Activated naive CD4-positive, alpha-beta T cell treated with anti-CD3 and anti-CD28 coated beads, Interleukin-2, amount 50 U/mL, for 24 hours (primary cell): ENCODE results near the gene KIF2C.
"Not testable (repeated sequence)": the region's sequence is repeated elsewhere in the genome, so short reads cannot be mapped to it uniquely, and the experiment has no call there.

Source experiments
- H3K27ac Mint-ChIP-seq: one replicate; pipeline ENCODE4 v1.8.0; 2021; ENCODE audit warnings: mild to moderate bottlenecking, mixed read lengths
- H3K27me3 Mint-ChIP-seq: one replicate; pipeline ENCODE4 v1.8.0; 2021; ENCODE audit warnings: mixed read lengths
- H3K36me3 Mint-ChIP-seq: one replicate; pipeline ENCODE4 v1.8.0; 2021; ENCODE audit warnings: mixed read lengths
- H3K4me1 Mint-ChIP-seq: one replicate; pipeline ENCODE4 v1.8.0; 2021; ENCODE audit warnings: mixed read lengths
- H3K4me3 Mint-ChIP-seq: one replicate; pipeline ENCODE4 v1.8.0; 2021; ENCODE audit warnings: mild to moderate bottlenecking, mixed read lengths
- H3K9me3 Mint-ChIP-seq: one replicate; pipeline ENCODE4 v1.8.0; 2021; ENCODE audit warnings: mixed read lengths

The KIF2C gene

DNA sequence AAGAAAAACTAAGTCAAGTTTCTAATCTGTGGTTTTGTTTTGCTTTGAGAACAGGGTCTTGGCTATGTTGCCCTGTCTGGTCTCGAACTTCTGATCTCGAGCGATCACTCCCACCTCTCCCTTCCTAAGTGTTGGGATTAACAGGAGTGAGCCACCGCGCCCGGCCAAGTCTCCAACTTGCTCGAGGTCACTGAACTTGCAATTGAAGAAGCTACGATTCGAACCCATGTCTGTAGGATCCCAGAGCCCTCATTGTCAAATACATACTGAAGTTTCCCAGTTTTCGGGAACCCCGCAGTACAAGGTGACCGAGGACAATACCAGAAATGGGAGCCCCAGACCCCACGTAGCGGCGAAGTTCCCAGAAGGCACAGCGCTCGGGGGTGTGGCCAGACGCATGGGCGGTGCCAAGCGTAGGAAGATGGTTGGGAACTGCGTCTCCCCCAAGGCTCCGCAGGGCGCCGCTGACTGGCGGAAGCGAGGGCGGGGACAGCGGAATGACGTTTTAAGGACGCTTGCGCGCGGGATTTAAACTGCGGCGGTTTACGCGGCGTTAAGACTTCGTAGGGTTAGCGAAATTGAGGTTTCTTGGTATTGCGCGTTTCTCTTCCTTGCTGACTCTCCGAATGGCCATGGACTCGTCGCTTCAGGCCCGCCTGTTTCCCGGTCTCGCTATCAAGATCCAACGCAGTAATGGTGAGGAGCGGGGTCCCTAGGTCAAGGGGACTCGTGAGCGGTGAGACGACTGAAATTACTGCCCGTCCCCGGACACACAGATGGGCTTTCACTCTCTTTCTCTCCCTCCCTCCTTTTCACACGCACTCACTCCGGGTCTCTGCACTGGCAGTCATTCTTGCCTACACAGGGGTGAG, at the start of gene KIF2C:
Gene KIF2C (plus strand): TSS at position 531 of the 872 bp plus-strand sequence. CDS start 96 bp downstream, at position 627.
- H3K4me3 Mint-ChIP-seq: peak within 1 kb of the TSS; percentile 94
- H3K4me1 Mint-ChIP-seq: peaks cover 18% of the 10 kb centered on the region
- H3K9me3 Mint-ChIP-seq: no peaks in the 10 kb centered on the region
- no peaks in the 10 kb centered on the region for H3K27me3 Mint-ChIP-seq
- H3K36me3 Mint-ChIP-seq: no peaks in the 10 kb centered on the region
- H3K27ac Mint-ChIP-seq: peak within 1 kb of the TSS; percentile 92

DNA sequence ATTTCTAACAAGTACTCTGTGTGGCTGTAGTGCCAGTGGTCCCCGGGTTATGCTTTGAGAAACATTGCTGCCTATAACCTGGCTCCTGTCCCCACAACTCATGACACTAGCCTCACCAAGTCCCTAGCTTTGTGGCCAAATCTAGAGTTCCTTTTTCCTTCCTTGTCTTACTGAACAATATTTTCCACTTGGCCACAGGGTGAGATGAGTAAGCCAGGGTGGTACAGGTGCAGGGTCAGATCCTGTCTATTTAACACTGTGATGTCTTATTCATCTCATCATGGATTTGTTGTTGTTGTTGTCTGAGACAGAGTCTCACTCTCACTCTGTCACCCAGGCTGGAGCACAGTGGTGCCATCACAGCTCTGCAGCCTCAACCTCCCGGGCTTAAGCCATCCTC, 46.5 kb upstream of the KIF2C start:
- no peaks in the 10 kb centered on the region for H3K9me3 Mint-ChIP-seq
- H3K36me3 Mint-ChIP-seq: peaks cover 2% of the 10 kb centered on the region
- H3K27ac Mint-ChIP-seq: no peak overlapping the region
- no peaks in the 10 kb centered on the region for H3K27me3 Mint-ChIP-seq
- H3K4me1 Mint-ChIP-seq: peaks cover 28% of the 10 kb centered on the region
- no peak overlapping the region for H3K4me3 Mint-ChIP-seq

DNA sequence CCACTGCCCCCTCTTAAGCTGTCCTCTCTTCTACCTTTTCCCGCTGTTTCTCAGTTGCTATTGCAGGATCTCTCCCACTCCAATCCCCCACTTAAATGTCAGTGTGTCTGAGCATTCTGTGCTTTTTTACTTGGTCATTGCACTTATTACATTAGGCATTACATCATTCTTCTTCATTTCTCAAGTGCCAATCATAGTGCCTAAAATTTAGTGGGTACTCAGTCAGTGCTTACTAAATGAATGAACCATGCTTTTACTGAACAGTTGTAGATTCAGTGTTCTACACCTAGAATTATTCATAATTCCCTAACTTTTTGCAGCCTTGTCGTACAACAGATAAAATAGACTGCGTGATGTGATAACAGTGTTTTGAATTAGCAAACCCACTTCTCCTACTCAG, 45.7 kb upstream of the KIF2C start:
- no peaks in the 10 kb centered on the region for H3K9me3 Mint-ChIP-seq
- H3K4me1 Mint-ChIP-seq: peaks cover 28% of the 10 kb centered on the region
- no peak overlapping the region for H3K4me3 Mint-ChIP-seq
- peaks cover 2% of the 10 kb centered on the region for H3K36me3 Mint-ChIP-seq
- H3K27me3 Mint-ChIP-seq: no peaks in the 10 kb centered on the region
- H3K27ac Mint-ChIP-seq: no peak overlapping the region

DNA sequence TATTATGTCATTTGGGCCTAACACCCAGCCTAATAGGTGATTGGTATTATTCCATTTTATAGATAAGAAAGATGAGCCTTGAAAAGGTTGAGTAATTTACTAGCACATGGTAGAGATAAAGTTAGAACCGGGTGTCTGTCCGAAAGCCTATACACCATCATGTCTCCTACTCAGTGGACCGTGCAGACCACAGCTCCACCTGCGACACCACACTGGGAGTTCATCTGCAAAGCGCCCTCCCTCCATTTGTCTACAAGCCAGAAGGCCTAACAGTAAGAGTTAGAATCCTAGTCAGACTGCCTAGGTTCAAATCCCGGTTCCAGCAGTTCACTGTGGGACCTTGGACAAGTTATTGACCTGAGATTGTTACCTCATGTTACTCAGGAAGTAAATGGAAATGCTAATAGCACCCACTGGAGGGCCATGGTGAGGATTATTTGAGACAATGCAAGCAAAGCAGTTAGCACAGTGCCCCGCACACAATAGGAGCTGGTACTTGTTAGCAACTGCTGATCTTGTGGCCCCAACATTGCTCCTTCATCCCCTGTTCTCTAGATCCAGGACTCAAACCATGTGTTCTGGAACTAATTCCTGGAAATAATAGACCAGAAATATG, 44.7 kb upstream of the KIF2C start:
- no peak overlapping the region for H3K4me3 Mint-ChIP-seq
- H3K27ac Mint-ChIP-seq: peak overlapping the region; percentile 23
- peaks cover 28% of the 10 kb centered on the region for H3K4me1 Mint-ChIP-seq
- H3K27me3 Mint-ChIP-seq: no peaks in the 10 kb centered on the region
- peaks cover 2% of the 10 kb centered on the region for H3K36me3 Mint-ChIP-seq
- H3K9me3 Mint-ChIP-seq: no peaks in the 10 kb centered on the region

DNA sequence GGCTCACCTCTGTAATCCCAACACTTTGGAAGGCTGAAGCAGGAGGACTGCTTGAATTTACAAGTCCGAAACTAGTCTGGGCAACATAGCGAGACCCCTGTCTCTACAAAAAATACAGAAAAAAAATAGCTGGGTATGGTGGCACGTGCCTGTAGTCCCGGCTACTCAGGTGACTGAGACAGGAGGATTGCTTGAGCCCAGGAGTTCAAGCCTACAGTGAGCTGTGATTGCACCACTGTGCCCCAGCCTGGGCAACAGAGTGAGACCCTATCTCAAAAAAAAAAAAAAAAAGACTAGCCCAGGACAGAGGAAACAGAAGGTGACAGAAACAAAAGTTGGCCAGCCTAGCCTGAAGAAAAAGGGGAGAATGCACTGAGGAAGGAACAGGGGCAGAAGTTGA, 44.0 kb upstream of the KIF2C start:
- no peaks in the 10 kb centered on the region for H3K9me3 Mint-ChIP-seq
- H3K4me1 Mint-ChIP-seq: peaks cover 28% of the 10 kb centered on the region
- no peak overlapping the region for H3K27ac Mint-ChIP-seq
- peaks cover 2% of the 10 kb centered on the region for H3K36me3 Mint-ChIP-seq
- H3K27me3 Mint-ChIP-seq: no peaks in the 10 kb centered on the region
- no peak overlapping the region for H3K4me3 Mint-ChIP-seq

DNA sequence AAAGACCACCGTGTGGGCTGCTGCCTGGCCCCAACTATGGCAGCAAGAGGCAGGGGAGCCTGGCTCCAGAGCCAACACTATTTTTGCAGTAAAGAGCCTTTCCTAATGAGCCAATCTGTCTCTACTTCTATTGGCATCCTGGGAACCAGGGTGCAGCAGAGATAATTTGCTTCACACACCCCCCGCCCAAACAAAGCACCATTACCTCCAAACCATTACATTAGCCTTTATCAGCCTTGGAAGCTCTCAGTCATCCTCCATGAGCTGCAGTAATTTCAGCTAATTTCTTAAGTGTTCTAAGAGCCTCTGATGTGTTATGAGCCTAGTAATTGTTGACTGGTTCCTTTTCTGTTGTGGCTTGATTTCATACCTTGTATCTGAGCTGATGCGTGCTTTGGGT, 43.5 kb upstream of the KIF2C start:
- Mint-ChIP-seq H3K36me3 (peaks cover 2% of the 10 kb centered on the region), H3K27ac (no peak overlapping the region), H3K4me3 (no peak overlapping the region), H3K9me3 (no peaks in the 10 kb centered on the region), H3K4me1 (peaks cover 28% of the 10 kb centered on the region), H3K27me3 (no peaks in the 10 kb centered on the region)

DNA sequence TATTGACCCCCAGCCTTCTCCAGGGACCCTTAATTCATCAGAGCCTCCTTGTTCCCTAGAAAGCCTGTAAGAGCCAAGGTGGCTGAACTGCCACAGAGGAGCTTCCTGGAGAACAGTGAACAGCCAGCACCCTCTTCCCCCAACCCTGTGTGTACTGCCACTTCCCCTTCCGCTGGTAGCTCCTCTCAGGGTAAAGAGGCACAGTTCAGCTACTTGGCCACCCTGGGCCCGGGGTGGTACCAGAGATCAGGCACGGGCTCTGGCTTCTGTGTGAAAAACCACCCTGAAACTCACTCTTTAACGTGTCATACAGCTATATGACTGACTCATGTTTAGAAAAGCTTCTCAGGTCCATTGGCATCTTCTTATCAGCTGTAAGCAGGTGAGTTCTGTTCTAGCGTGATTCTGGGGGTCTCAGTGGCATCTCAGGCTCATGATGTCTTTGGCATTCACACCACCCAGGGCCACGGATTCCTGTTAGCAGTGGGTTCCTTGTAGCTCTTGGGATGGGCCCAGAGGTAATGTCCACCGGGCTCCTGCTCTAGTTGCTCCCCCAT, 42.8 kb upstream of the KIF2C start:
- Mint-ChIP-seq H3K27me3 (no peaks in the 10 kb centered on the region), H3K9me3 (no peaks in the 10 kb centered on the region), H3K4me1 (peaks cover 28% of the 10 kb centered on the region), H3K36me3 (no peaks in the 10 kb centered on the region), H3K27ac (peak overlapping the region; percentile 95), H3K4me3 (peak overlapping the region; percentile 71)

DNA sequence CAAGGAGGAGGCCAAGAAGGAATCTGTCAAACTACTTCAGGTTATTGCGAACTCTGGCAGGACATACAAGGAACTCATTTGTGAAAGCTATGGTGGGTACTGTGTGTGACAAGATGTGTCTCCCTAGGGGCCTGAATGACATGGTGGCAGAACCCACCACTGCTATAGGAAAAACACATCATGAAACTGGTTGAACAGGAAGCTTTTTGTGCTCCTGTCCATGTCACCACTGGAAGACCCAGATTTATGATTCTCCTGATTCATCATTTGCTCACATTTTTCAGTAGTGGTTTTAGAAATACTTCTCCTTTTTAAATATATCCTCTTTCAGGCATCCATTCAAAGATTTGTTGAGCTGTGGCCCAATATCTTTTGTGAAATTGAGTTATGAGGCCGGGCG, 41.5 kb upstream of the KIF2C start:
- Mint-ChIP-seq H3K9me3 (no peaks in the 10 kb centered on the region), H3K4me1 (peaks cover 26% of the 10 kb centered on the region), H3K27ac (no peak overlapping the region), H3K27me3 (no peaks in the 10 kb centered on the region), H3K36me3 (no peaks in the 10 kb centered on the region), H3K4me3 (no peak overlapping the region)

DNA sequence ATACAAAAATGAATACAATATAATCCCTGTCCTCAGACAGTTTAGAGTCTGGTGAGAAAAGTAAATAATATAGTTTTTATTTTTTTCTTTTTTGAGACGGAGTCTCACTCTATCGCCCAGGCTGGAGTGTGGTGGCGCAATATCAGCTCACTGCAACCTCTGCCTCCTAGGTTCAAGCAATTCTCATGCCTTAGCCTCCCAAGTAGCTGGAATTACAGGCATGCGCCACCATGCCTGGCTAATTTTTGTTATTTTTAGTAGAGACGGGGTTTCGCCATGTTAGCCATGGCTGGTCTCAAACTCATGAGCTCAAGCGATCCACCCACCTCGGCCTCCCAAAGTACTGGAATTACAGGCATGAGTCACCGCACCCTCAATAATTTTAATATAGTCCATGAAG, 40.3 kb upstream of the KIF2C start:
- H3K4me1 Mint-ChIP-seq: peaks cover 24% of the 10 kb centered on the region
- not testable (repeated sequence) for H3K27me3 Mint-ChIP-seq, H3K27ac Mint-ChIP-seq, H3K4me3 Mint-ChIP-seq, H3K36me3 Mint-ChIP-seq, H3K9me3 Mint-ChIP-seq

DNA sequence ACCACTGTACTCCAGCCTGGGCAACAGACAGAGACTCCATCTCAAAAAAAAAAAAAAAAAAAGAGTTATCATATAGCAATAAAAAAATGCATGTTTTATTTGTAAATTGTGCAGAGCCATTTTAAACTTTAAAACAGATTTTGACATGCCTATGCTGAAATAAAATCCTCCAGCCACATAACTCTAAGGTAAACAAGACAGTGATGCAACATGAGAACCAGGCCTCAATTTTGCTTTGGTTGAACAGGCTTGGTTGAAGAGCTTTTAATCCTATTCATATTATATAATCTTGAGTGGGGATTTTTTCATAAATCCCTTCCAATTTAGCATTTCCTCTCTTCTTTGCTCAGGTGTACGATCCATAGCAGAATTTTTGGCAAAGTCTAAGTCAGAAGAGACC, 39.1 kb upstream of the KIF2C start:
- H3K4me1 Mint-ChIP-seq: peaks cover 20% of the 10 kb centered on the region
- no peaks in the 10 kb centered on the region for H3K27me3 Mint-ChIP-seq
- H3K27ac Mint-ChIP-seq: no peak overlapping the region

DNA sequence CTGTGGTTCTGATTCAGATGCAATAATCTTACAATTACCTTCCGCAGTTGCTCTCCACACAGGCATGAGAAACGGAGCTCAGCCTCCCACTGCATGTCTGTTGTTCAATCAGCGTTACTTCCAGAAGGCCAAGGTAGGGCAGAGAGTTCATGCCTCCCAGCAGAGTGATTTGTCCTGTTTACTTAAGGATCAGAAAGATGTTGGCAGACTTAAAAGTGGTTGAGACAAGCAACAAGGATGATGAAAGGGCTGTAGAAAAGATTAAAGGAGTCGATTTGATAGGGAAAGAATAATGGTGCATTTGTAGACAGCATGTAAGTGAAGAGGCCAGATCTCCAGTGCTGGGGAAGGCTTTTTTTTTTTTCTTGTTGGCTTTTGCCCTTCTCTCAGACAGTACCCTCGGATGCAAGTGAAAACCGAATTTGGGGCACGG, 38.5 kb upstream of the KIF2C start:
- Mint-ChIP-seq H3K36me3 (no peaks in the 10 kb centered on the region), H3K4me3 (no peak overlapping the region), H3K9me3 (no peaks in the 10 kb centered on the region), H3K4me1 (peaks cover 15% of the 10 kb centered on the region), H3K27ac (no peak overlapping the region), H3K27me3 (no peaks in the 10 kb centered on the region)

More for the DNA sequence above, 39.1 kb upstream of the KIF2C start:
- no peaks in the 10 kb centered on the region for H3K9me3 Mint-ChIP-seq
- H3K4me3 Mint-ChIP-seq: no peak overlapping the region
- H3K36me3 Mint-ChIP-seq: no peaks in the 10 kb centered on the region

DNA sequence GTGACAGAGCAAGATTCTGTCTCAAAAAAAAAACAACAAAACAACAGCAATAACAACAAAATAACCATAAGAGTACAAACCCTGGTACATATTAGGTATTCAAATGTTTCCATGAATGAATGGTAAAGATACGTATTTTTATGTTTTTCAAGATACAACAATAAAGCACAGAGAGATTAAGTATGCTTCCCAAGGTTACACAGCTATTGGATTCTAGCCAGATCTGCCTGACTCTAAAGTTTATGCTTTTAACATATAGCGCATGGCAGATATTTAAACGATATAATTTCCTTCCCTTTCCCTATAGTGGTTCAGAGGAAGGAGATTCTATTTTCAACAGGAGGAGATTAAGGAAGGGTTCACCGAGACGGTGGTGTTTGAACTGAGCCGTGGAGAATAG, 34.2 kb upstream of the KIF2C start:
- Mint-ChIP-seq H3K4me1 (peaks cover 9% of the 10 kb centered on the region), H3K36me3 (no peaks in the 10 kb centered on the region), H3K27ac (no peak overlapping the region), H3K9me3 (no peaks in the 10 kb centered on the region), H3K4me3 (no peak overlapping the region), H3K27me3 (no peaks in the 10 kb centered on the region)

DNA sequence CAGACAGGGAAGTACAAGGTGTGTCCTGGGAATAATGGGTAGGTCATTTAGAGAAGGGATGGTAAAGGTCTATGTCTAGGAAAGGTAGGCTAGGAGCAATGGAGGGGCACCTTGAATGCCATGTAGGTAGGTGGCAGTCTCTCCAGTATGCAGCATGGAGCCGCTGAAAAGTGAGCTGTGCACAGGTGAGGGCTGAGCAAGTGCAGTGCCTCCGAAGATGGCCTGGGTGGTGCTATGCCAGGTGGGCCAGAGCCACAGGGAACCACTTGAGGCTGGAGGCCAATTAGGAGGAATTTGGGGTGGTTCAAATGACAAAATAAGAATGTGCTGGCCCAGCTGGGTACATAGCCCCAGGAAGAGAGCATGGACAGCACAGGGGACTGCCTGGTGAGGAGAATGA, 33.7 kb upstream of the KIF2C start:
- H3K9me3 Mint-ChIP-seq: no peaks in the 10 kb centered on the region
- no peak overlapping the region for H3K27ac Mint-ChIP-seq
- H3K27me3 Mint-ChIP-seq: no peaks in the 10 kb centered on the region
- peaks cover 9% of the 10 kb centered on the region for H3K4me1 Mint-ChIP-seq
- no peaks in the 10 kb centered on the region for H3K36me3 Mint-ChIP-seq
- H3K4me3 Mint-ChIP-seq: no peak overlapping the region

DNA sequence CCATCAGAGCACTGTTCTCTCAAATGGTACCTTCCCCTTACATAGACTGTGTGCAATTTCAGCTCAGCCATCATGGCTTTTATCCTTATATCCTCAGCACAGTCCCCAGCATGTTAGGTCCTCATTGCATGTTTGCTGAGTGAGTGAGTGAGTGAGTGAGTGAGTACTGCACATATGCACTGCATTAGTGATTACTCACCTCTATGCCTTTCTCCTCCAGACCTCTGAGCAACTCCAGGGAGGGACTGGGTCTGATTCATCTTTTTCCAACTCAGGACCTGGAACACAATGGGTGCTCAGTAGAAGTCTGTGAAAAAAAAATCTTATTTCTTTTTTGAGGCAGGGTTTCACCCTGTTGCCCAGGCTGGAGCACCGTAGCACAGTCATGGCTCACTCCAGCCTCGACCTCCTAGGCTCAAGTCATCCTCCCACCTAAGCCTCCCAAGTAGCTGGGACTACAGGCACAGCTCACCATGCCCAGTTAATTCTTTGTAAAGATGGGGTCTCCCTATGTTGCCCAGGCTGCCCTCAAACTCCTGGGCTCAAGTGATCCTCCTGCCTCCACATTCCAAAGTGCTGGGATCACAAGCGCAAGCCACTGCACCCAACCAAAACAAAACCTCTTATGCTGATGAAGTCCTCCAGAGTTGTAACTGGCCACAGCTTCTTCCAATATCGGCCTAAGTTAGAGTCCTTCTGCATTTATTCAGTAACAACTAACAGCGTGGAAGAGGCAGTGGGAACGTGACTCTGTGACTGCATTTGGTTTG, 32.3 kb upstream of the KIF2C start:
- H3K9me3 Mint-ChIP-seq: no peaks in the 10 kb centered on the region
- no peak overlapping the region for H3K4me3 Mint-ChIP-seq
- H3K4me1 Mint-ChIP-seq: peaks cover 9% of the 10 kb centered on the region
- no peaks in the 10 kb centered on the region for H3K27me3 Mint-ChIP-seq
- no peaks in the 10 kb centered on the region for H3K36me3 Mint-ChIP-seq
- no peak overlapping the region for H3K27ac Mint-ChIP-seq

DNA sequence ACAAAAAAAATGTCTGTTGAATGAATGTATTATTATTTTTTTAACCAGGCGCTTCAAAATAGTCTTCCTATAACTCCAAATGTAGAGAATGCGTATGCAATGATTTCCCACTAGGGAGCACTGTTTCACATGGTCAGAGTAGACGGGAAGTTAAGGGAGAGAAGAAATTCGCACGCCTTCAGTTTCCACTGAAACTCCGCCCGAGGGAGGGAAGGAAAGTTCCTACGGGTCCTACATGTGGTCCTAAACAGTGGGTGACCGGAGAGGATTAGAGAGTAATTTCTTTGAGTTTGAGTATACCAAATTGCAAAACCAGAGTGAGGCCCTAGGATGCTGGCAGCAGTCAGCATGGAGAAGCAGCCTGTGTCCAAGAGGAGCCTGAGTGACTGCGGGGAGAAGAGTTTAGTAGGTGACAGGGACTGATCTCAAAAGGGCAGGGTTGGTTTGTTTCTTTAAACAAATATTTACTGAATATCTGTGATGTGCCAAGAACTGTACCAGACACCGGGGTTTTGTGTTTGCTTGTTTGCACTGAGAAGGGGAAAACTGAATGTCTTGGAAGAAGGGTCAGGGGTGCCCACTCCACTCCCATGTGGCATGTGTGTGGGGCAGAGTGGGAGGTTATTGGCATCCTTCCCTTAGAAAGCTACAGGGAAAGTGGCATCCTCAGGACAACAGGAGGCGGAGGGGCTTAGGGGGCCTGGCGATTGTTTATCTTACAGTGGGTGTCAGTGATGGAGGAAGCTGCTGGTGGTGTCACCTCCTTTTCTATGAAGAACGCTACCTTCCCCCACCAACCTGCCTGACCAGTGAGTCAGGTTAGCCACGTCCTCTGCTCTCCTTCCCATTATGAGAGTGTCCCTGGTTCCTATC, 31.4 kb upstream of the KIF2C start:
- peak overlapping the region; percentile 72 for H3K4me3 Mint-ChIP-seq
- peak overlapping the region; percentile 19 for H3K27ac Mint-ChIP-seq
- H3K36me3 Mint-ChIP-seq: no peaks in the 10 kb centered on the region
- no peaks in the 10 kb centered on the region for H3K27me3 Mint-ChIP-seq
- H3K9me3 Mint-ChIP-seq: no peaks in the 10 kb centered on the region
- peaks cover 9% of the 10 kb centered on the region for H3K4me1 Mint-ChIP-seq
